Measurements from ENCODE around the gene MIPEP.

The MIPEP gene

GRCh38 chr13:23852351-23852750 lies 36.8 kb downstream of the MIPEP start:
- peak; percentile 11 for DNase-seq (ENCODE audit: low read depth, low spot score)

- peak; percentile 37 for DNase-seq (ENCODE audit: low read depth, low spot score)
These were observed 38.1 kb downstream of the MIPEP start for GRCh38 chr13:23851106-23851505.

GRCh38 chr13:23850134-23850533 lies 39.1 kb downstream of the MIPEP start:
- DNase-seq (ENCODE audit: low read depth, low spot score), result no peak

GRCh38 chr13:23849670-23850069 lies 39.5 kb downstream of the MIPEP start:
- DNase-seq (ENCODE audit: low read depth, low spot score), result no peak

- DNase-seq (ENCODE audit: low read depth, low spot score), result no peak
These were observed 40.5 kb downstream of the MIPEP start for GRCh38 chr13:23848646-23849141.

- DNase-seq (ENCODE audit: low read depth, low spot score), result no peak
These were observed 41.2 kb downstream of the MIPEP start for GRCh38 chr13:23848019-23848418.

- no peak for DNase-seq (ENCODE audit: low read depth, low spot score)
These were observed 41.7 kb downstream of the MIPEP start for GRCh38 chr13:23847497-23847896.

- DNase-seq (ENCODE audit: low read depth, low spot score), result no peak
These were observed 44.0 kb downstream of the MIPEP start for GRCh38 chr13:23845105-23845725.

- DNase-seq (ENCODE audit: low read depth, low spot score), result no peak
These were observed 45.1 kb downstream of the MIPEP start for GRCh38 chr13:23844132-23844531.

GRCh38 chr13:23843436-23843835 lies 45.8 kb downstream of the MIPEP start:
- DNase-seq (ENCODE audit: low read depth, low spot score), result no peak

- no peak for DNase-seq (ENCODE audit: low read depth, low spot score)
These were observed 46.8 kb downstream of the MIPEP start for GRCh38 chr13:23842406-23842805.

- no peak for DNase-seq (ENCODE audit: low read depth, low spot score)
These were observed 55.2 kb downstream of the MIPEP start for GRCh38 chr13:23833733-23834611.

- DNase-seq (ENCODE audit: low read depth, low spot score), result peak; percentile 24
These were observed 60.3 kb downstream of the MIPEP start for GRCh38 chr13:23828866-23829265.

GRCh38 chr13:23828086-23828485 lies 61.1 kb downstream of the MIPEP start:
- no peak for DNase-seq (ENCODE audit: low read depth, low spot score)

GRCh38 chr13:23825179-23825578 lies 64.0 kb downstream of the MIPEP start:
- no peak for DNase-seq (ENCODE audit: low read depth, low spot score)

GRCh38 chr13:23824371-23824770 lies 64.8 kb downstream of the MIPEP start:
- no peak for DNase-seq (ENCODE audit: low read depth, low spot score)

- DNase-seq (ENCODE audit: low read depth, low spot score), result no peak
These were observed 66.9 kb downstream of the MIPEP start for GRCh38 chr13:23822252-23822824.

- DNase-seq (ENCODE audit: low read depth, low spot score), result no peak
These were observed 68.7 kb downstream of the MIPEP start for GRCh38 chr13:23820530-23820929.

GRCh38 chr13:23817830-23818229 lies 71.4 kb downstream of the MIPEP start:
- DNase-seq (ENCODE audit: low read depth, low spot score), result no peak

GRCh38 chr13:23817136-23817535 lies 72.1 kb downstream of the MIPEP start:
- no peak for DNase-seq (ENCODE audit: low read depth, low spot score)

GRCh38 chr13:23813635-23814034 lies 75.6 kb downstream of the MIPEP start:
- DNase-seq (ENCODE audit: low read depth, low spot score), result no peak

GRCh38 chr13:23811366-23812062 lies 77.7 kb downstream of the MIPEP start:
- DNase-seq (ENCODE audit: low read depth, low spot score), result no peak
